ENCODE results near the gene LZTS3.

DNA sequence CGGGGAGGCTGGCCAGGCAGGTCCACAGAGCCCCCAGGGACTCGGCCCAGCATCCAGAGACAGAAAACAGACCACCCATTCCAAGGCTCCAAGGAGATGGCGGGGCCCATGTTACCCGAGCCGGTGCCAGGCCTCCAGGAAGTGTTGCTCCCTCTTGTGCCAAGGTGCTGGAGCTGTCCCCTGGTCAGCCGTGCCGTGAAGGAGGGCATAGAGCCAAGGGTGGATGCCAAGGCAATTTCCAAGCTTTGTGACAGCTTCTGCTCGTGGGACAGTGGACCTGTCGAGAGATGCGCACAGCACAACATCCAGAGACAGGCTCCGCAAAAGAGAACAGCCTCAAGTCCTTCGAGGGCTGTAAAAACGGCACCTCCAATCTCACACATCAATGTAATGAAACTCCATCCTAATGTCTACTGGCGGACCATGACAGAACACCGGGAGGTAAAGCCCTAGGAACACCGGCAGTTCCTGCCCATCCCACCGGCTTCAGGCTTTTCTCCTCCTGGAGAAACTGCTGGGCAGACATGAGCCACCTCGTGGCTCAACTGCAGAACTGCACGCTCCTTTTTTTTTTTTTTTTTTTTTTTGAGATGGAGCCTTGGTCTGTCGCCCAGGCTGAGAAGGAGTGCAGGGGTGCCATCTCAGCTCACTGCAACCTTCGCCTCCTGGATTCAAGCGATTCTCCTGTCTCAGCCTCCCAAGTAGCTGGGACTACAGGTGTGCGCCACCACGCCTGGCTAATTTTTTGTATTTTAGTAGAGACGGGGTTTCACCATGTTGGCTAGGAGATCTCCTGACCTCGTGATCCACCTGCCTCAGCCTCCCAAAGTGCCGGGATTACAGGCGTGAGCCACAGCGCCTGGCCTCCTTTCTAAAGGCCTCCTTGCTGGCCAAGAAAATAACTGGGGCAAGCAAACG, 57.9 kb downstream of the LZTS3 start:
- TF ChIP-seq, protein P1, sequence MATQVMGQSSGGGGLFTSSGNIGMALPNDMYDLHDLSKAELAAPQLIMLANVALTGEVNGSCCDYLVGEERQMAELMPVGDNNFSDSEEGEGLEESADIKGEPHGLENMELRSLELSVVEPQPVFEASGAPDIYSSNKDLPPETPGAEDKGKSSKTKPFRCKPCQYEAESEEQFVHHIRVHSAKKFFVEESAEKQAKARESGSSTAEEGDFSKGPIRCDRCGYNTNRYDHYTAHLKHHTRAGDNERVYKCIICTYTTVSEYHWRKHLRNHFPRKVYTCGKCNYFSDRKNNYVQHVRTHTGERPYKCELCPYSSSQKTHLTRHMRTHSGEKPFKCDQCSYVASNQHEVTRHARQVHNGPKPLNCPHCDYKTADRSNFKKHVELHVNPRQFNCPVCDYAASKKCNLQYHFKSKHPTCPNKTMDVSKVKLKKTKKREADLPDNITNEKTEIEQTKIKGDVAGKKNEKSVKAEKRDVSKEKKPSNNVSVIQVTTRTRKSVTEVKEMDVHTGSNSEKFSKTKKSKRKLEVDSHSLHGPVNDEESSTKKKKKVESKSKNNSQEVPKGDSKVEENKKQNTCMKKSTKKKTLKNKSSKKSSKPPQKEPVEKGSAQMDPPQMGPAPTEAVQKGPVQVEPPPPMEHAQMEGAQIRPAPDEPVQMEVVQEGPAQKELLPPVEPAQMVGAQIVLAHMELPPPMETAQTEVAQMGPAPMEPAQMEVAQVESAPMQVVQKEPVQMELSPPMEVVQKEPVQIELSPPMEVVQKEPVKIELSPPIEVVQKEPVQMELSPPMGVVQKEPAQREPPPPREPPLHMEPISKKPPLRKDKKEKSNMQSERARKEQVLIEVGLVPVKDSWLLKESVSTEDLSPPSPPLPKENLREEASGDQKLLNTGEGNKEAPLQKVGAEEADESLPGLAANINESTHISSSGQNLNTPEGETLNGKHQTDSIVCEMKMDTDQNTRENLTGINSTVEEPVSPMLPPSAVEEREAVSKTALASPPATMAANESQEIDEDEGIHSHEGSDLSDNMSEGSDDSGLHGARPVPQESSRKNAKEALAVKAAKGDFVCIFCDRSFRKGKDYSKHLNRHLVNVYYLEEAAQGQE (IDR thresholded peaks at IDR 0.05; ENCODE audit: insufficient read depth in 1 of 2, low read depth in 2 of 2, low read length in 2 of 2), result no peak
- TF ChIP-seq POLR2AphosphoS5 (IDR thresholded peaks at IDR 0.05; ENCODE audit: low read depth, low read length) (no peak), TAF1 (IDR thresholded peaks at IDR 0.05; ENCODE audit: borderline replicate concordance, insufficient read depth, low read length) (no peak), SIN3A (IDR thresholded peaks at IDR 0.05; ENCODE audit: borderline replicate concordance, insufficient read depth, low read length) (no peak), FOXP2 (optimal IDR thresholded peaks at IDR 0.05; ENCODE audit: borderline replicate concordance, extremely low read depth, extremely low read length, insufficient read depth) (no peak)
